HG03060 (cell line): ENCODE results near the gene TPCN2.

Experiments used
- ATAC-seq: cut with Tn5 transposase; IDR thresholded peaks from one replicate; pipeline ENCODE4 v1.9.1; 2021; ENCODE audit warnings: low read depth, moderate number of reproducible peaks; ENCODE audit not compliant: unreplicated experiment

TPCN2 gene

GRCh38 chr11:69091638-69092165 is 43.0 kb downstream of the TPCN2 start:
- ATAC-seq = no peak

- no peak for ATAC-seq
These were observed 43.5 kb downstream of the TPCN2 start for GRCh38 chr11:69092263-69092662.

GRCh38 chr11:69093106-69093505 is 44.4 kb downstream of the TPCN2 start:
- no peak for ATAC-seq

- ATAC-seq = no peak
These were observed 45.6 kb downstream of the TPCN2 start for GRCh38 chr11:69094111-69094914.

- no peak for ATAC-seq
These were observed 46.2 kb downstream of the TPCN2 start for GRCh38 chr11:69094915-69095290.

GRCh38 chr11:69095300-69095699 is 46.6 kb downstream of the TPCN2 start:
- no peak for ATAC-seq

GRCh38 chr11:69096473-69096872 is 47.7 kb downstream of the TPCN2 start:
- ATAC-seq = no peak

GRCh38 chr11:69097263-69097662 is 48.5 kb downstream of the TPCN2 start:
- ATAC-seq = no peak

- no peak for ATAC-seq
These were observed 50.4 kb downstream of the TPCN2 start for GRCh38 chr11:69099180-69099579.

- ATAC-seq = no peak
These were observed 51.9 kb downstream of the TPCN2 start for GRCh38 chr11:69100454-69101114.

GRCh38 chr11:69101115-69101791 is 52.5 kb downstream of the TPCN2 start:
- no peak for ATAC-seq

- ATAC-seq = no peak
These were observed 53.3 kb downstream of the TPCN2 start for GRCh38 chr11:69101792-69102695.

GRCh38 chr11:69102732-69103615 is 54.2 kb downstream of the TPCN2 start:
- no peak for ATAC-seq

GRCh38 chr11:69104212-69104855 is 55.6 kb downstream of the TPCN2 start:
- ATAC-seq = no peak

GRCh38 chr11:69104856-69105395 is 56.2 kb downstream of the TPCN2 start:
- ATAC-seq = no peak

GRCh38 chr11:69105461-69106030 is 56.8 kb downstream of the TPCN2 start:
- no peak for ATAC-seq

GRCh38 chr11:69106031-69106811 is 57.5 kb downstream of the TPCN2 start:
- ATAC-seq = no peak
